Activated CD8-positive, alpha-beta memory T cell treated with anti-CD3 and anti-CD28 coated beads, Interleukin-2, amount 50 U/mL, for 1 hour (primary cell): ENCODE measurements around the gene LPA.

Source experiments
- DNase-seq: peaks from one replicate; pipeline ENCODE4 v3.0.0-alpha.2; 2020; ENCODE audit errors: extremely low read depth

Gene LPA

DNA sequence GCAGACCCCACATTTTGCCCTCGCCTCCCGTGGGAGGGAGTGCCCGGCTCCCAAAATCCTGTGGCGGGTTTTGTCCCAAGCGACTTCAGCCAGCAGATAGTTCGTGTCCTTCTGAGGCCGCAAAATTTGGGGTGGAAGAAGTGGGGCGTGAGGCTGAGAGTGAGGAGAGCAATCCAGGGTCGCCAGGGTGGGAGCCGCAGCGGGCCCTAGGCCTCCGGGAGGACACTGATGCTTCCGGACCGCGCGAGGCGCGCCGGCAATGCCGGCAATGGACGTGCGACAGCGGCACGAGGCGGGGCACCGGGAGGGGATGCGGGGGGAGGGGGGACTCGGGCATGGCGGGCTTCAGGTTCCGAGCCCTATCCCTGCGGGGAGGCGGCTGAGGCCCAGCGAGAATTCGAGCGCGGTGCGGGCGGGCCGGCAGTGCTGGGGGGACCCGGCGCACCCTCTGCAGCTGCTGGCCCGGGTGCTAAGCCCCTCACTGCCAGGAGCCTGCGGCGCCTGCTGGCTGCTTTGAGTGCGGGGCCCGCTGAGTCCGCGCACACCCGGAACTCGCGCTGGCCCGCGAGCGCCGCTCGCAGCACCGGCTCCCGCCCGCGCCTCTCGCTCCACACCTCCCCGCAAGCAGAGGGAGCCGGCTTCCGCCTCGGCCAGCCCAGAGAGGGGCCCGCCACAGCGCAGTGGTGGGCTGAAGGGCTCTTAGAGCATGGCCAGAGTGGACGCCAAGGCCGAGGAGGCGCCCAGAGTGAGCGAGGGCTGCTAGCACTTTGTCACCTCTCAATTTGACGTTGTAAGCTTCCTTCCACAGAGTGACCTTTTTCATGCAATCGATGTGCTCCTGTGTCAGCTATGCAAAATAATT is 143.8 kb downstream of the LPA start:
- peak; percentile 14 for DNase-seq

DNA sequence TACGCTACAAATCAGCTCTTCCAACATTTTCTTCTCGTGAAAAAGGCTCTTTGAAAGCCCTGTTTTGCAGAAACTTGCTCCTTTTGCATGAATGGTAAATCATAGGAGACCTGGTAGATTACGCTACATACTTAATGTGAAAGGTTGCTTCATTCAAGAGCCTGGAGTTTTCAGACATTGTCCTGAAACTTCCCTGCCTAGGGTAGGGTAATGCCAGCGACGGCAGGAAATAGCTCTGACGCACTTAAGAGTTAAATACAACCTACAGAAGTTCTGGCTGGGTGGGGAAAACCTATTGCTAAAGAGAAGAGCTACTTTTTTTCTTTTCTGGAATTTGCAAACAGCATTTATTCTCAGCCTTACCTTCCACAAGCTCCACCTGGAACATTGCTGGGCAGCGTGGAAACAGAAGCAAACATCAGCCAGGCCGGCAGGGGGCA is 144.5 kb downstream of the LPA start:
- DNase-seq, result no peak

DNA sequence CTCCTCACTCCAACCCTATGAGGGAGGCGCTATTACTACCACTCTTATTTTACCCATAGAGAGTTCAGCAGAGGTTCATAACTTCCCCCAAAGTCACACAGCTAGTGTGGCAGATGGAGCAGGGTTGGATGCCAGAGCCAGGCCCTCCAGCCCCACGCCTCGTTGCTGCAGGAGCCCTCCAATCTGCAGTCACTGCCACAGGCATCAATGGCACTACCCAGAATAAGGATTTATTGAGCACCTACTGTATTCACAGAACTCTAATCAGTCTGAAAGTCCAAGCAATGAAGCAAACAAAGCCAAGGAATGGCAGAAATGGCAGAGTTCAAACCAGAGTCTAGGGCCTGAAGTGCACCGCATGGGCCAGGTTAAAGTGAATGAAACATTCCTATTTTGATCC is 144.9 kb downstream of the LPA start:
- no peak for DNase-seq

DNA sequence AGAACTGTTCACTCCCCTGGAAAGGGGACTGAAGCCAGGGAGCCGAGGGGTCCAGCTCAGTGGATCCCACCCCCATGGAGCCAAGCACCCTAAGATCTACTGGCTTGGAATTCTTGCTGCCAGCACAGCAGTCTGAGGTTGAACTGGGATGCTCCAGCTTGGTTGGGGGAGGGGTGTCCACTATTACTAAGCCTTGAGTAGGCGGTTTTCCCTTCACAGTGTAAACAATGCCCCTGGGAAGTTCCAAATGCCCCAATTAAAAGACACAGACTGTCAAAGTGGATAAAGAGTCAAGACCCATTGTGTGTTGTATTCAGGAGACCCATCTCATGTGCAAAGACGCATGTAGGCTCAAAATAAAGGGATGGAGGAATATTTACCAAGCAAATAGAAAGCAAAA is 150.2 kb downstream of the LPA start:
- DNase-seq, result no peak

DNA sequence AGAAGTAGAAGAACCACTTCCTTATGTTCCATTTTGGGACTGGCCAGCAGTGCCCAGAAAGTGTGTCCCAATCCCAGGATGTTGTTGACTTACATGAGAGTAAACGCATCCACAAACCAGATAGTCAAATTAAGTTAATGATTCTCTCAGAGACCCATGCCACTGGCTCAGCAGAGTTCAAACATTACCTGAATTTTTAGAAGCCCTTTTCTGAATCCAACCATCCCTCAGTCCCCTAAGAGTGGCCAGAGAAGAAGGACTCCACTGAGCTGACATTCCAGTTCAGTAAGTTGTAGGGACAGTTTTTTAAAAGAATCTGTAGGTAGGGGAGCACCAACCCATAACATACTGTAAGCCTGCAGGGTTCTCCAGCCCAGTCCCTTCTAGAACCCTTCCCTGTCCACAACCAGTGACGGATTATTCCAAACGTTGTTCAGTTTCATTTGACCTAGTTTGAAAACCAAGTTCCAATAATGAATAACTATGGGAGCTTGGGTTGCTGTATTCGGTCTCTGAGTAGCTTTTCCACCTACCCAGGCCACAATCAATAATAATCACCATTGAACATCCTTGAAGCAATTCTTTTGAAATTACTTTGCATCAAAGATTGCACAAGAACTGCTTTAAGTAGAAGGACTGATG is 153.0 kb downstream of the LPA start:
- no peak for DNase-seq

DNA sequence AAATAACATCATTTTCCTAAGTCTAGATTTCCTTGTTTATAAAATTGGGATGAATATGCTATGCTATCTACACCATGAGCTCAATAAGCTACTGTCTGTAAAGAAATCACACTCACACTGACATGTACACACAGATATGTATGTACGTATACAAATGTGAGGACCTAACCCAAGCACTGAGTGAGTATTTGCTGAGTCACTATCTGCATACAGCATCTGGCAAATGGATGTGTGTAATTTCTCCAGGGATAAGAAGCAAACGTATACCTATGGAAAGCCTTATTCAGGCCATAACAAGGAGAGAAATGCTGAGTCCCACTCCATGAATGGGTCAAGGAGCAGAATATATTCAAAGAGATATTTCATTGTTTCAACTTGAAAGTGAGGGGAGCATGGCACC is 153.9 kb downstream of the LPA start:
- DNase-seq, result no peak

DNA sequence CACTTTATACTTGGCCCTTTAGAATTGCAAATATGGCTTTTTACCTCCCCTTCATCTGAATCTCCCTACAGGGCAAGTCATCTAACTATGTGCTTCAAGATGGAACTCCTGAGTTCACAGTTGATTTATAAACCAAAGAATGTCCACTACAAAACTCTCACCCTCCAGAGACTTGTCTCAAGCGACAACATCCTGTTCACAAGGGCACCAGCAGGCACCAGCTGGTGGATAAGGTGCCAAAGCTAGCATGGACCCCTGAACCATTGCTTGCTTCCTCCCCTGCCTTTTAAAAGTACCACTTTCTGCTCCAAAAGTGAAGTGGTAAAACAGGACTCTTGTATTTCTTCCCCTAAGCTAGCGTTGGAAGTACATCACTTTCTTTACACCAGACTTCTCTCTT is 154.5 kb downstream of the LPA start:
- DNase-seq, result no peak

DNA sequence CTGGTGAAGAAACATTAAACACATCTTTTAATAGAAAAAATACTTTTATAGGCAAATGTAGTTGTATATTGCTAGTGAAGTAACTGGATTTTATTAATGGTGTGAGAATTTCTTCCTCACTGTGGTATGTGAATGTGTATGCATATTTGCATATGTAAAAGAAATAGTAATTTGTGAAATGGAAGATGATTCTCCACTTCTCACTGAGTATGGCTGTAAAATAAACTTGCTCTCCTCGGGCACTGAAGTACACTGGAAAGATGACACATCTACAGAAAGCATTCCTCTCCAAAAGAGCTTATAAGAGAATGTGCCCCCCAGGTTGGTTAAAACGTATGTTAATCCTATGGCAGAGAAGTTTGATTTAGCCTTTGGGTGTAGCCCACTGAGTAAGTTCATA is 155.5 kb downstream of the LPA start:
- DNase-seq, result no peak

DNA sequence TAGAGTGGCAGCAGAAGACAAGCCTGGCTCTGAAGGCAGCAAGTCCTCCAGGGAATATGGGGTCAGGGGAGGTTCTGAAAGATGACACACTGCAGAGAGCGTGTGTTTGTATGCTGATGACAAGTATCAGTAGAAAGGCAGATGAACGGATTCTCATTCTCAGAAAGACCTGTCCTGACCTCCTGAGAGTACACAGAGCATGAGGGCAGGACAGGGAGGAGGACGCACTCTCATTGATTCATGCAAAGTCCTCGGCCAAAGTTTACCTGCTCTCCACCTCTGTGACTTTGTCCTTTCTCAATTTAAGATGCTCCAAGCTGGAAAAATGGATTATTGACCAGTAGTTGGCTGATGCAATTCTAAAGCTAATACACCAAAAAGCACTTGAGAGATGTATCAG is 156.7 kb downstream of the LPA start:
- no peak for DNase-seq

DNA sequence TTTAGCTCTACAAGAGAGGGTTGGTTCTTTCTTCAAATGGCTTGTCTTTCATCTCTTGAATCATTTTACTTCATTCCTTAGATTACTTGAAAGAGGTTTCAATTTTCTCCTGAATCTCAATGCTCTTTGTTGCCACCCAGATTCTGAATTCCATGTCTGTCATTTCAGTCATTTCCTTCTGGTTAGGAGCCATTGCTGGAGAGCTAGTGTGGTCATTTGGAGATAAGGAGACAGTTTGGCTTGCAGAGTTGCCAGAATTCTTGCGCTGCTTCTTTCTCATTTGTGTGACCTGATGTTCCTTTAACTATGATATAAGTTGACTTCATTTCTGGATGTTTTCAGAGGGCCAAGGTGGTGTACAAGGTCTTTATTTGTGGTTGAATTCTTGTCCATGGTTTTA is 158.1 kb downstream of the LPA start:
- no peak for DNase-seq

DNA sequence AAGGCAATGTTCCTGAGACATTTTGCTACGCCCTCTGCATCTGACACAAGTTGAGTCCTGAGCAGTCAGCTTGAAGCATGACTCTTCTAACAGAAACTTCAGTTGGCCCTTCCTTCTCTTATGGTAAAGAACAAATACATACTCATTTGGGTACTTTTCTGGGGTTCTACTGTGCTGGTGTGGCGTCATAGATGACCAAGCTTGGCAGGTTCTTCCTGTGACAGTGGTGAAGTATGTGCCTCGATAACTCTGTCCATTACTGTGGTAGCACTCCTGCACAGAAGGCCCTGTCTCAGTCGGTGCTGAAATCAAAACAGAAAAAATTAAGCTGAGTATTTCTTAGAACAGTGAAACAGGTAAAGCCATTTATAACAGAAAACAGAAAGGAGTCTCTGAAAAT is 163.4 kb downstream of the LPA start:
- no peak for DNase-seq

DNA sequence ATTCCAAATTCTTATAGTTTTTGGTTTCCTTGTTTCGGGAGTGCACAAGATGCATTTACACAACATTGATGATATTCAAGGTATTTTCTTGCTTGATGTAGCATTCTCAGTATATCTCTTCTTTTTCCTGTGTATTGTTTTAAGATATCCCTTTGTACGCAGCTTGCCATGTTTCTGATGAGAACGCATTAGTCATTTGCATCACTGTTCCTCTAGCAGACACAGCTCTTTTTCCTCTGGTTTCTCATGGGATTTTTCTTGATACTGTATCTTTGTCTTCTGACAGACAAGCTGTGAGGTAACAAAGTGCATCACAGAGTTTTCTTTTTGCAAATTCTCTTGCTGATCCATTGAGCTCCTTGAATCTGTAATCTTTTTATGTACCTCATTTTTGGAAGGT is 169.5 kb downstream of the LPA start:
- no peak for DNase-seq

DNA sequence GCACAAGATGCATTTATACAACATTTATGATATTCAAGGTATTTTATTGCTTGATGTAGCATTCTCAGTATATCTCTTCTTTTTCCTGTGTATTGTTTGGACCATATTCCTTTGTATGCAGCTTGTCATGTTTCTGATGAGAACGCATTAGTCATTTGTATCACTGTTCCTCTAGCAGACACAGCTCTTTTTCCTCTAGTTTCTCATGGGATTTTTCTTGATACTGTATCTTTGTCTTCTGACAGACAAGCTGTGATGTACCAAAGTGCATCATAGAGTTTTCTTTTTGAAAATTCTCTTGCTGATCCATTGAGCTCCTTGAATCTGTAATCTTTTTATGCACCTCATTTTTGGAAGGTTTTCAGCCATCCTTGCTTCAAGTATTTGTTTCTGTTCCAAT is 175.0 kb downstream of the LPA start:
- DNase-seq, result no peak

DNA sequence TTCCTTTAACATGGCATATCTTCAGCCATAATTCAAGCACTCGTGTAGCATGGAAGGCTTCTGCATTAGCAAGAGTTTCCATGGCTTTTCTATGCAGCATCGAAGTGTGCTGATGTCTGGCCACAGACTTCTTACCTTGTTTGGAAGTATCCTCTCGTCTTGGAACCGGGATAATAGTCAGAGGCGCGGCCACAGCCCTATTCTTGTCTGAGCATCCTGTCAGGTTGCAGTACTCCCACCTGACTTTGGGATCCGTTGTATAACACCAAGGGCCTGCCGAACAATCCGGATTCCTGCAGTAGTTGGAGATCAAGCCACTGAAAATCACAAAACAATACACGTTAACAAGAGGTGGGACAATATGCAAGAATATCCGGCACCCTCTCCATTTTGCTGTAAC is 177.0 kb downstream of the LPA start:
- no peak for DNase-seq
